Kidney capillary endothelial cell (primary cell): ENCODE measurements around the gene RUFY3.

Experiments used
- DNase-seq: peaks from one replicate; pipeline ENCODE4 v3.0.0-alpha.2; 2018; ENCODE audit warnings: low spot score

The RUFY3 gene

DNA sequence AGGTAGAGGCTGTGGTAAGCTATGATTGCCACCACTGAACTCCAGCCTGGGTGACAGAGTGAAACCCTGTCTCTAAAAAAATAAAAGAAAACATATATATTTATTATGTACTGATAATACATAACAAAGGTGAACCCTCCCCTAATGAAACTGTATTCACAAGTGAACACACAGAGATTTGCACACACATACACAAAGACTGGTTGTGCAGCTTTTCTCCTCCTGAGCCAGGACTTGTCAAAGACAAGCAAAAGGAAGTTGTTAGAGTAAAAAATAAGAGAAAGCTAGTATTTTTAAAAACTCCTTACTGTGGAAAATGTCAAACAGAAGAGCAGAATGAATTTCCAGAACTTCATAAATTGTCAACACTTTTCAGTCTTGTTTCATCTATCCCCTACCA lies 119.4 kb downstream of the RUFY3 start:
- no peak for DNase-seq

DNA sequence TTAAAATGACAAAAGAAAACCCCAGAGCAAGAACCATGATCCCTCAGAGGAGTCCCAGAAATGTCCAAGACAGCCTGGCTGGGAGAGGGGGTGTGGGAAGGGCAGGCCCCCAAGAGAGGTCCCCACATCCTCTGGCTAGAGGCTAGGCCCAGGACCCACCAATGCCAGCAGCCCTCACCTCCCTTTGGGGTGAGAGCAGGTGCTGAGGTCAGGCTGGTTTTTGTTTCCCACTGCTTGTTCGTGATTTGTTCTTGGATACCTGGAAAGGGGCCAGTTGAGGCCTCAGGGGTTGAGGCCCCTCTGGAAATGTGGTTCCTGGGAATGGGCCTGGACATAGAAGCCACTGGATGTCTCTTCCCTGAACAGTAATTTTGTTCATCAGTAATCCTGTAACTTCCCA lies 120.2 kb downstream of the RUFY3 start:
- no peak for DNase-seq

DNA sequence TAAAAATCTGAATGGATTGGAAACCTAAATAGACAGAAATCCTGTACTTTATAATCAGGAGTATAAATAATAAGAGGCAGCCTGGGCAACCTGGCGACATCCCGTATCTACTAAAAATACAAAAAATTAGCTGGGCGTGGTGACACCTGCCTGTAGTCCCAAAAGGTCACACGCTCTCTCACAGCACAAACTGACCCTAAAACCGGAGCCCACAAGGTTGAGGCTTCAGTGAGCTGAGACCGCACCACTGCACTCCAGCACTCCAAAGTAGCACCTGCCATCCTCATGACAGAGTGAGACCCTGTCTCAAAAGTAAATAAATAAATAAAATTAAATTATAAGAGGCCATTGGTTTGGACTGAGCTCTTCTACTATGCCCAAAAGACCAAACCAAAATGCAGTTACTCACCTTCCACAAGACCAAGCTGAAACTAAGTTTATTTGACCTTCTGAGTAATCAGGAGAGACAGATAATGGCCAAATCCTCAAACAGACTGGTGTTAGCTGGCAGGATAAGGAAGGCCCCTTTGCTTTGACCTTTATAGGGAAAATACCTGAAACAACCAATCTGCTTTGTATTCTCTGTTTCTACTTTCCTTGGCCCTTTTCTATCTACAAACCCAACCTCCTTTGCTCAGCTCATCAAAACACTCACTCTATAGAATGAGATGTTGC lies 121.1 kb downstream of the RUFY3 start:
- no peak for DNase-seq

DNA sequence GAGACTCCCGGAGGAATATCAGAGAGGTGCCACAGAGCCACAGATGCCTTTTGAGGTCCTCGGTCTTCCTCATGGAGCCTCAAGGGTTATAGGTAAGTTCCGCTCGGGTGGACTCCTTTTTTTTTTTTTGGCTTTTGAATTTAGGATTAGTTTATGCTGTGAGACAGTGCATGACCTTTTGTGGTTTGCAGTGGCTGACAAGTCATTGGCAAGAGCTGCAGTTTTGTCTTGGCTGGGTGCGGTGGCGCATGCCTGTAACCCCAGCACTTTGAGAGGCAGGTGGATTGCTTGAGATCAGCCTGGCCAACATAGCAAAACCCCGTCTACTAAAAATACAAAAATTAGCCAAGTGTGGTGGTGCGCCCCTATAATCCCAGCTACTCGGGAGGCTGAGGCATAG lies 122.4 kb downstream of the RUFY3 start:
- no peak for DNase-seq

DNA sequence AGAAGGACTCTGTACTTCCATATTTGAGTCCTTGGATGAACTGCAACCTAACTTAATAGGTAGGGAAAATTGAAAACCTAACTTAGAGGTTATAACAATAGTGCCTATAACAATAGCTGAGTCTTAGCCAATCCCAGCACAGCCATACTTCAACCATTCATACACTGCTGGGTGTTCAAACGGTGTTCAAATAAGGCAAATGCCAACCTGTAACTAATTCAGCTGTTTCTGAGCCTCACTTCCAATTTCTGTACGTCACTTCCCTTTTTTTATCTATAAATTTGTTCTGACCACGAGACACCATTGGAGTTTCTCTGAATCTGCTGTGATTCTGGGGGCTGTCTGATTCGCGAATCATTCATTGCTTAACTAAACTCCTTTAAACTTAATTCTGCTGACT lies 127.5 kb downstream of the RUFY3 start:
- DNase-seq = no peak

DNA sequence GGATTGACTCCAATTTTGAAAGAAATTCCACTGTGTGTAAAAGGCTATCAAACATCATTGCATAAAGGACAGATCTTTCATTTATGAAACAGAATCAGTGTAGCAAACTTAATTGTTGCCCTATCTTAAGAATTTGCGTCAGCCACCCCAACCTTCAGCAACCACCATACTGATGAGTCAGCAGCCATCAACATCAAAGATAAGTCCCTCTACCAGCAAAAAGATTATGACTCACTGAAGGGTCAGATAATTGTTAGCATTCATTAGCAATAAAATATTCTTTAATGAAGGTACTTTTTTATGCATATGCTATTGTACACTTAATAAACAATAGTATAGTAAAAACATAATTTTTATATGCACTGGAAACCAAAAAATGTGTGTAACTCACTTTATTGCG lies 133.7 kb downstream of the RUFY3 start:
- DNase-seq = no peak
